Coronary artery (tissue), 2 donors: ENCODE data around the gene MYO1D.

ENCODE experiments used
- DNase-seq: peaks from one replicate; pipeline ENCODE4 v3.0.0-alpha.2; 2017; ENCODE audit warnings: low spot score
- H3K27ac ChIP-seq, 2 donors: fragments of 200-600 bp; sonication (generic); one replicate each; pipeline ENCODE4 v1.5.1; 2016 to 2019
- H3K4me3 ChIP-seq: fragments of 200-600 bp; sonication (generic); 2 replicates; pipeline ENCODE4 v1.5.1; 2016; ENCODE audit warnings: mild to moderate bottlenecking, moderate library complexity
- TF ChIP-seq, protein P1 (sequence below): fragments of 200-600 bp; sonication (generic); IDR thresholded peaks from one replicate; pipeline ENCODE4 v1.5.1; 2019; ENCODE audit warnings: antibody characterized with exemption

MYO1D gene

DNA sequence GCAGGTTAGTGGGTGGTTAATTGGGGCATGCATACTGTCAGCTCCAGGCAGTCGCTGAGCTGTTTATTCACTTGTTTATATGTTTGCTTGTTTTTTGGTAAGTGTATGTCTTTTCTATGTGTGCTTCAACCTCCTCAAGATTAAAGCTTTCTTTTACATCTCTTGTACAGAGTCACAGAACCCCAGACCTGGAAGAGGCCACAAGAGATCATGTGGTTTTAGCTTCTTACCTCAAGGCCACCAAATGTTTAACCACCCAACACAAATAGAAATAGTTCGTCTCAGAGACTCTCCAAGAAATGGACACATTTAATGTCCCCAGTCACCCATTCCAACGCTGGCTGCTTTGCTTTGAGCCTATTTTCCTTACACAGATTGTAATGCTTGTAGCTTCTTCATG, 39.2 kb upstream of the MYO1D start:
- TF ChIP-seq, protein P1, sequence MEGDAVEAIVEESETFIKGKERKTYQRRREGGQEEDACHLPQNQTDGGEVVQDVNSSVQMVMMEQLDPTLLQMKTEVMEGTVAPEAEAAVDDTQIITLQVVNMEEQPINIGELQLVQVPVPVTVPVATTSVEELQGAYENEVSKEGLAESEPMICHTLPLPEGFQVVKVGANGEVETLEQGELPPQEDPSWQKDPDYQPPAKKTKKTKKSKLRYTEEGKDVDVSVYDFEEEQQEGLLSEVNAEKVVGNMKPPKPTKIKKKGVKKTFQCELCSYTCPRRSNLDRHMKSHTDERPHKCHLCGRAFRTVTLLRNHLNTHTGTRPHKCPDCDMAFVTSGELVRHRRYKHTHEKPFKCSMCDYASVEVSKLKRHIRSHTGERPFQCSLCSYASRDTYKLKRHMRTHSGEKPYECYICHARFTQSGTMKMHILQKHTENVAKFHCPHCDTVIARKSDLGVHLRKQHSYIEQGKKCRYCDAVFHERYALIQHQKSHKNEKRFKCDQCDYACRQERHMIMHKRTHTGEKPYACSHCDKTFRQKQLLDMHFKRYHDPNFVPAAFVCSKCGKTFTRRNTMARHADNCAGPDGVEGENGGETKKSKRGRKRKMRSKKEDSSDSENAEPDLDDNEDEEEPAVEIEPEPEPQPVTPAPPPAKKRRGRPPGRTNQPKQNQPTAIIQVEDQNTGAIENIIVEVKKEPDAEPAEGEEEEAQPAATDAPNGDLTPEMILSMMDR, result no peak
- no peak for DNase-seq
- H3K4me3 ChIP-seq, result no peak overlapping the region
- H3K27ac ChIP-seq, result no peak overlapping the region

DNA sequence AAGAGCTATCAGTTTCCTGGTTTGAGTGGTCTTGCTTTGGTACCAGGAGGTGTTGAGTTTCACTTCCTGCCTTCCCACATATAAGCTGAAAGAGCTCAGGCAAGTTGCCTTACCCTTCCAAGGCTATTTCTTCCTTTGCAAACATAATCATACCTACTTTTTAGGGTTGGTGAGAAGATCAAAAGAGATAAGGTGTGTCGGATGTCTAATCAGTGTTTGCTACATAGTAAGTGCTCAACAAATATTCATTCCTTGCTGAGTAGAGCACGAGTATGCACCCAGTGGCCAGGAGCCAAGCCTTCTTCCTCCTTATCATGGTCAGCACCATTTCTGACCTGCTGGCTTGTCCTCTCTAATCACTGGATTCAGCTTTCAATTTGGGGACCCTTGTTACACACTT, 38.3 kb upstream of the MYO1D start:
- DNase-seq, result no peak
- Histone ChIP-seq H3K4me3 (no peak overlapping the region), H3K27ac (no peak overlapping the region)
- TF ChIP-seq, protein P1, result no peak

DNA sequence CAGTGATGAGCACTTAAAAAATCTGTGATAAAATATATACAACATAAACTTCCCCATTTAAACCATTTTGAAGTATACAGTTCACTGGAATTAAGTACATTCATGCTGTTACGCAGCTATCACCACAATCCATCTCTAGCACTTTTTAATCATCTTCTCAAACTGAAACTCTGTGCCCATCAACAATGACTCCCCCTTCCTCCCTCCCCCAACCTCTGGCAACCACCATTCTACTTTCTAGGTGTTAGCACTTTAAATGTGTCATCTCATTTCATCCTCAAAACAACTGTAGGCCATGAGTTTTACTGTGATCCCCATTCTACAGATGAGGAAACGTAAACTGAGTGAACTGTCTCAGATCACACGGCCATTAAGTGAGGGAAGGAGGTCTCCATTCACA, 37.3 kb upstream of the MYO1D start:
- no peak overlapping the region for H3K27ac ChIP-seq
- DNase-seq, result no peak
- TF ChIP-seq, protein P1, result no peak
- no peak overlapping the region for H3K4me3 ChIP-seq

DNA sequence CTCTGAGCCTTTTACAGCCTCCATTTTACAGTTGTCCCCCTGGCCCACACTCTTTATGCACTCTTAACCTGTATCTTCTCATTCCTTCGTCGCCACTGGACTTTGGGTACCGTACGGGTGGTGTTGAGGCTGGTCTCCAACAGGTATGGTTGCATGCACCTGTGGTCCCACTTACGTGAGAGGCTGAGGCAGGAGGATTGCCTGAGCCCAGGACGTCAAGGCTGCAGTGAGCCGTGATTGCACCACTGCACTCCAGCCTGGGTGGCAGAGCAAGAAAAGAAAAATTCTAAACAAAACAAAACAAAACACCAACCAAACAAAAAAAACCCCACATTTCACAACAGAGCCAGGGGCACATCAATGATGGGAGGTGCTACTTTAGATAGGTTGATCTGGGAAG, 36.7 kb upstream of the MYO1D start:
- no peak overlapping the region for H3K27ac ChIP-seq

DNA sequence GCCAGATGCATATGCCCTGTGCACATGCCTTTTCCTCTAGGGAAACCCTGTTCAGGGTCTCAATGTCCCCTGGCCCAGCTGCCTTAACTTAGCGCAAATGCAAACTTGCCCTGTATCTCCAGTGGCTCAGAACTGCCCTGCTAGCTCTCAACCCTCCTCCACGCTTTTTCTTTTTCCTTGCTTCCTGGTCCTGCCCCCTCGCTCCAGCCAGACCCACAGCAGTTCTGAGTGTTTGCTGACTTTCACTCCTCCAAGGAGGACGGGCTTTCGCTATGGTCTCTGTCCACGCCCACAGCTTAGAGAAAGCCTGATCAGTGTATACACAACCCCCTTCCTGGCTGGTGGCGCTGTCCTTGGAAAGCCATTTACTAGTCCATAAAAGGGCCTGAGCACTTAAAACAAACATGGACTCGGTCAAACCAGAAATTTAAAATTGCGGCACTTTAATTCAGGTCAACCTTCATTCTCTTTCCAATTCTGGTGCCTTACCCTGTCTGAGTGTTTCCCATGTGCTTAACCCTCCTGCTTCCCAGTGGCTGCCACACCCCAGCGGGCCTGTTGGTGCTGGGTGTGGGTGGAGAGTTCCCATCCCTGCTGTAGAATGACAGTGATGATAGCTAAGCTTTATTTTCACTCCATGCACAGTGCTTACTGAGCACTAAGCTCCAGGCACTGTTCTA, 35.4 kb upstream of the MYO1D start:
- Histone ChIP-seq H3K4me3 (peak overlapping the region; percentile 45), H3K27ac (peak overlapping the region; percentile 29 to 62)
- DNase-seq, result no peak
- TF ChIP-seq, protein P1, result no peak

More for the DNA sequence above, 36.7 kb upstream of the MYO1D start:
- DNase-seq, result no peak
- TF ChIP-seq, protein P1, result no peak
- no peak overlapping the region for H3K4me3 ChIP-seq

DNA sequence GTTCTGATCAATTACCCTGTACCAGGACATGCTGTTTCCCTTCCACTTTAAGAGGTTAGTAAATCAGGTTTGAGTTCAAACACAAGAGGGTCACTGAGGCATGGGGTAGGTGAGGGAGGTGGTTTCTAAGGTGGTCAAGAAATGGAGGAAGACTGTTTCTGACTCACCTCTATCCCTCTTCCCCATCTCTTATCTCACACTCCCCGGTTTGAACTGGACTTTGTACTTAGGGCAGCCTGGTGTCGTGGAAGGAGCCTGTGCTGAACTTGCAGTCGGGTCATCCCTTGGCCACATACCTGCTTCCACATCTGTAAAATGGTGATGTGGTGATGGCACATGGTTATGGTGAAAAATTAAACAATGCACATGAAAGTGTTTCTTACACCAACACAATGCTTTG, 33.8 kb upstream of the MYO1D start:
- Histone ChIP-seq H3K4me3 (no peak overlapping the region), H3K27ac (no peak overlapping the region)
- DNase-seq, result no peak
- TF ChIP-seq, protein P1, result no peak

DNA sequence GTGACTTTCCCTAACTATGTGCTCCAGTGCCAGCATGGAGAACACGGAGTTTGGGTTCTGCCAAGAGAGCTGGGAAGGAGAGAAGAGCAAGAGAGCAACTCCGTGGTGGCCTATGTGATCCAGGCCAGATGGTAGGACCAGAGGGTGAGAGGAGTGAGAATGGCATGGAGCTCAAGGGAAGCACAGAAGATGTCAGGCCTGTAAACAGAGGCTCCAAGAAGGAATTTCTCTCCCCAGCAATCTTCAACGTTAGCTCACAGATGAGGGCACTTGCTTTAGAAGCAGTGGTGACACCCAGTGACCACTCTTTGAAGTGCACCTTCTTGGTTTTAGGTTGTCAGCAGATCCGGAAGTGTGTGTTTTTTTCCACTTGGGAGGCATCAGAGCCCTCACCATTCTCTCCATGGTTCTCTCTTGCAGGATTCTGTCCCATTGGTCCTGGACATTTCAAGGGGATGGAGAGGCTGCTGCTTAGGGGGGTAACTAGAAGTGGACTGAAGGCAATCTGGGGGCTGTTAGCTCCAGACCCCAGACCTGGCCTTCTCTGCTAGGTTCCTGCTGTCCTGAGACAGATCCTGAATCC, 33.0 kb upstream of the MYO1D start:
- TF ChIP-seq, protein P1, result peak; percentile 68
- peak overlapping the region in 1 of 2 donors; percentile 28 for H3K27ac ChIP-seq
- peak; percentile 84 for DNase-seq
- H3K4me3 ChIP-seq, result no peak overlapping the region
